Neural cell (in vitro differentiated cells): ENCODE measurements around the gene FMN2.

ENCODE experiments used
- CTCF ChIP-seq: fragments of 450-650 bp; IDR thresholded peaks from 2 replicates; pipeline ENCODE4 v1.5.1; 2014; ENCODE audit warnings: antibody characterized with exemption, mild to moderate bottlenecking, moderate library complexity; ENCODE audit not compliant: poor library complexity, severe bottlenecking
- EP300 ChIP-seq: fragments of 450-650 bp; conservative IDR thresholded peaks from 2 replicates; pipeline ENCODE4 v1.6.1; 2014; ENCODE audit warnings: antibody characterized with exemption, mild to moderate bottlenecking, moderate library complexity; ENCODE audit not compliant: poor library complexity, severe bottlenecking
- EZH2 ChIP-seq: fragments of 200-600, 300-800 bp; shearing (Covaris generic), sonication (generic); IDR thresholded peaks from 2 replicates; pipeline ENCODE4 v1.6.1; 2014; ENCODE audit warnings: antibody characterized with exemption, low read length, borderline replicate concordance, mild to moderate bottlenecking; ENCODE audit not compliant: insufficient read depth, poor library complexity, severe bottlenecking
- MXI1 ChIP-seq: fragments of 450-650 bp; conservative IDR thresholded peaks from 2 replicates; pipeline ENCODE4 v1.6.1; 2014; ENCODE audit warnings: antibody characterized with exemption, mild to moderate bottlenecking; ENCODE audit not compliant: poor library complexity, severe bottlenecking
- POLR2AphosphoS5 ChIP-seq: IDR thresholded peaks from 2 replicates; pipeline ENCODE4 v1.6.1; 2012
- RAD21 ChIP-seq: fragments of 450-650 bp; conservative IDR thresholded peaks from 2 replicates; pipeline ENCODE4 v1.6.1; 2014; ENCODE audit warnings: antibody characterized with exemption, mild to moderate bottlenecking, moderate library complexity
- REST ChIP-seq: IDR thresholded peaks from 2 replicates; pipeline ENCODE4 v1.6.1; 2012; ENCODE audit warnings: borderline replicate concordance
- SMC3 ChIP-seq: fragments of 450-650 bp; conservative IDR thresholded peaks from 2 replicates; pipeline ENCODE4 v1.6.1; 2014; ENCODE audit warnings: antibody characterized with exemption, mild to moderate bottlenecking, moderate library complexity; ENCODE audit not compliant: poor library complexity
- TAF1 ChIP-seq: IDR thresholded peaks from 2 replicates; pipeline ENCODE4 v1.6.1; 2012; ENCODE audit warnings: low read depth

- TF ChIP-seq EZH2 (no peak), TAF1 (no peak), POLR2AphosphoS5 (no peak), CTCF (no peak), REST (no peak), SMC3 (no peak), RAD21 (no peak), EP300 (no peak), MXI1 (no peak)
These were observed 275.0 kb downstream of the FMN2 start for GRCh38 chr1:240366636-240367035.
